Measurements from ENCODE around the gene ACBD5.

Gene ACBD5

GRCh38 chr10:27150261-27150660, 90.3 kb downstream of the ACBD5 start:
- no peak for DNase-seq

DNA sequence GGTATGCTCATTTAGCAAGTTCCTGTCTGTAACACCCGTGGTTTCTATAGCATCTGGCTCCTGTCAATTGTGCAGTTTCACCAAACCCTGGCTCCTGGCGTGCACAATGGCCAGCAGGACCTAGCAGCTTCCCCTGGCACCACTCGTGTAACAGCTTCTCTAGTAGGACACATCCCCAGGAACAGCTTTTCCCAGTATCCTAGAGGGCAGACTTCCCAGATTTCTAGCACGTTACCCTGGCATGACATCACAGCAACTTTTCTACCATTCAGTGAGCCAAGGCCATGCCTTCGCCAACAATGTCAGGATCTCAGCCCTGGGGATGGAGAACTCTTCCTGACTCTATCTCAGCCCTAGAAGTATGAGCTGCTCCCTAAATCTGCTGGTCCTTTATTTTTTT, 92.9 kb downstream of the ACBD5 start:
- DNase-seq, result no peak

- no peak for DNase-seq
Measured at GRCh38 chr10:27145937-27146336, 94.7 kb downstream of the ACBD5 start.
